A549 (cell line): Measurements from ENCODE around the gene TPI1. TPM values are rescaled to one million over a fixed set of nuclear protein-coding genes. Genes with fewer than 3 reads are reported as not detected.
"Not testable (repeated sequence)": the region's sequence is repeated elsewhere in the genome, so short reads cannot be mapped to it uniquely, and the experiment has no call there.

Experiments
- ATAC-seq, 2 experiments: fragments of 200-7000 bp in 1 of 2; fragments of >200 bp in 1 of 2; cut with Nextera tagmentation in 1 of 2; cut with Tn5 transposase in 1 of 2; 3 replicates each; pipeline versions ENCODE4 v1.8.0 to v1.9.1; 2018 to 2020; ENCODE audit warnings: mild to moderate bottlenecking in 1 of 2, moderate library complexity in 1 of 2
- CTCF ChIA-PET: fragments of 300-600 bp; sonication (Branson Sonifier 250); formaldehyde crosslinking; extraction: SDS; loops from one replicate; lab custom pipeline; 2021; ENCODE audit warnings: antibody characterized with exemption, inconsistent platforms; lab: Yijun Ruan, JAX
- POLR2A ChIA-PET: fragments of 350-600 bp; formaldehyde crosslinking; extraction: SDS; loops from one replicate; lab custom pipeline; 2021; ENCODE audit warnings: antibody characterized with exemption, inconsistent platforms; lab: Yijun Ruan, JAX
- DNase-seq, 2 experiments: peaks; one replicate each; pipeline versions ENCODE4 v3.0.0 to v3.0.0-alpha.2; 2011 to 2016; ENCODE audit warnings: low read depth in 1 of 2, low spot score in 1 of 2
- FAIRE-seq: peaks from 2 replicates; lab custom pipeline; 2011; peaks lifted over from hg19 to GRCh38; lab: Jason Lieb, UNC
- H3K27ac ChIP-seq, 2 experiments: fragments of >200 bp; sonication (Bioruptor Twin); formaldehyde crosslinking; 3 replicates each; pipeline ENCODE4 v1.5.1; 2016 to 2017
- H3K4me1 ChIP-seq: fragments of >200 bp; sonication (Bioruptor Twin); formaldehyde crosslinking; 3 replicates; pipeline ENCODE4 v1.6.1; 2016
- H3K4me2 ChIP-seq: fragments of >200 bp; sonication (Bioruptor Twin); formaldehyde crosslinking; 3 replicates; pipeline ENCODE4 v1.6.1; 2016
- H3K4me3 ChIP-seq: fragments of >200 bp; sonication (Bioruptor Twin); formaldehyde crosslinking; 3 replicates; pipeline ENCODE4 v1.5.1; 2016
- H3K9me3 ChIP-seq: fragments of >200 bp; sonication (Bioruptor Twin); formaldehyde crosslinking; 3 replicates; pipeline ENCODE4 v1.6.1; 2016
- BHLHE40 ChIP-seq: IDR thresholded peaks from 2 replicates; pipeline ENCODE4 v1.6.1; 2012; ENCODE audit warnings: low read depth, low read length, inconsistent platforms
- CEBPB ChIP-seq, 2 experiments: fragments of >200 bp in 1 of 2; sonication (Bioruptor Twin) in 1 of 2; formaldehyde crosslinking in 1 of 2; IDR thresholded peaks; 2 replicates each; pipeline ENCODE4 v1.6.1; 2012 to 2016
- JUN ChIP-seq, 2 experiments: fragments of >200 bp; sonication (Bioruptor Twin); formaldehyde crosslinking; IDR thresholded peaks; 2 replicates in 1 of 2; 3 replicates in 1 of 2; pipeline ENCODE4 v1.6.1; 2016 to 2017
- MAFK ChIP-seq: fragments of 450-650 bp; IDR thresholded peaks from 2 replicates; pipeline ENCODE4 v1.6.1; 2014; ENCODE audit not compliant: partially characterized antibody
- MYC ChIP-seq: IDR thresholded peaks from 2 replicates; pipeline ENCODE4 v1.6.1; 2012; ENCODE audit warnings: mild to moderate bottlenecking, inconsistent platforms, low read length, improper control_type of control experiment, borderline replicate concordance
- NPAS2 ChIP-seq: fragments of 250-450 bp; sonication (Bioruptor Pico); IDR thresholded peaks from 2 replicates; pipeline ENCODE4 v1.8.0; 2022; ENCODE audit warnings: mild to moderate bottlenecking, moderate library complexity, borderline replicate concordance
- RARB ChIP-seq: fragments of 250-450 bp; sonication (Bioruptor Pico); IDR thresholded peaks from 2 replicates; pipeline ENCODE4 v1.8.0; 2021; ENCODE audit warnings: mild to moderate bottlenecking, moderate library complexity
- TFCP2L1 ChIP-seq: fragments of 250-450 bp; sonication (Bioruptor Pico); IDR thresholded peaks from 2 replicates; pipeline ENCODE4 v1.5.0; 2021; ENCODE audit warnings: mild to moderate bottlenecking
- USF2 ChIP-seq: fragments of 450-650 bp; IDR thresholded peaks from 2 replicates; pipeline ENCODE4 v1.6.1; 2014; ENCODE audit warnings: antibody characterized with exemption
- ZNF302 ChIP-seq: fragments of 250-450 bp; sonication (Bioruptor Pico); IDR thresholded peaks from 2 replicates; pipeline ENCODE4 v1.9.0; 2021; ENCODE audit warnings: inconsistent platforms, mild to moderate bottlenecking, moderate library complexity
- WGBS: methylation state at CpG from one replicate; pipeline ENCODE4 v1.1.6; 2017; ENCODE audit errors: missing lambda C conversion rate; 5-methylcytosine and 5-hydroxymethylcytosine counted together
- polyA plus RNA-seq, 4 experiments: library from polyadenylated mRNA; depleted of rRNA in 3 of 4; stranded (reverse); fragments of >200 nt; fragmentation: RNase III in 1 of 4; extraction: RNeasy Plus Mini Kit Qiagen cat#74134 plus additional on column Dnase treatment in 1 of 4; gene quantifications; 2 replicates in 3 of 4; 3 replicates in 1 of 4; pipeline ENCODE4 v1.2.3, GENCODE V29; 2011 to 2017

The TPI1 gene
- polyA plus RNA-seq, 2 of the 4 experiments (the other 2 are of a cell fraction), result 1,293 to 1,913 TPM

GRCh38 chr12:6887460-6887859, 20.1 kb downstream of the TPI1 start:
- Histone ChIP-seq H3K9me3 (no peaks in the 10 kb centered on the region), H3K4me3 (no peak overlapping the region), H3K27ac (peak overlapping the region; percentile 91 to 94), H3K4me1 (peaks cover 56% of the 10 kb centered on the region), H3K4me2 (peak overlapping the region; percentile 56)
- DNase-seq, result no peak
- POLR2A ChIA-PET, result interaction anchor here (0.7 kb wide), 1 partner anchor 15 kb away, joined by 3 read pairs; no protein-coding TSS in a partner anchor
- no peak for FAIRE-seq
- no peak for ATAC-seq
- CTCF ChIA-PET, result interaction anchor here (0.6 to 9.5 kb wide), 4 partner anchors 12 to 51 kb away, joined by 3 to 399 read pairs (median 4); partner anchors contain the start of genes SPSB2 and TPI1
- 62% methylated on average over 8 of the region's 8 CpGs for WGBS
- 0 out of 4 replicates have a peak, but pooled peaks of 1 of the 2 experiments have one; percentile 30 for TF ChIP-seq CEBPB (IDR thresholded peaks at IDR 0.05)
- TF ChIP-seq USF2, result no peak

- CTCF ChIA-PET, result interaction anchor here (1.1 to 9.5 kb wide), 2 partner anchors 13 to 35 kb away, joined by 3 to 399 read pairs; partner anchors contain the start of genes SPSB2 and TPI1
- no peak for ATAC-seq
- peak overlapping the region; percentile 91 to 94 for H3K27ac ChIP-seq
- POLR2A ChIA-PET, result no interaction called here
- peak; percentile 91 for TF ChIP-seq MAFK
- no peak for TF ChIP-seq TFCP2L1
- no peak for TF ChIP-seq BHLHE40
- no peak for TF ChIP-seq MYC
- no peak for TF ChIP-seq NPAS2 (CRISPR knock-in tag)
- no peak for TF ChIP-seq JUN (IDR thresholded peaks at IDR 0.05)
- TF ChIP-seq ZNF302 (CRISPR knock-in tag), result no peak
- H3K9me3 ChIP-seq, result no peaks in the 10 kb centered on the region
- FAIRE-seq, result no peak
- no peak overlapping the region for H3K4me3 ChIP-seq
- DNase-seq, result no peak
- peaks cover 56% of the 10 kb centered on the region for H3K4me1 ChIP-seq
- H3K4me2 ChIP-seq, result no peak overlapping the region
- 92% methylated on average over 2 of the region's 2 CpGs for WGBS
These were observed 21.0 kb downstream of the TPI1 start for GRCh38 chr12:6888360-6888759.

- DNase-seq, H3K9me3 ChIP-seq, H3K4me3 ChIP-seq, H3K4me2 ChIP-seq, ATAC-seq, FAIRE-seq: not testable (repeated sequence)
- H3K27ac ChIP-seq, result peak overlapping the region; percentile 91 to 94
- H3K4me1 ChIP-seq, result peaks cover 56% of the 10 kb centered on the region
- CTCF ChIA-PET, result interaction anchor here (9.5 kb wide), 1 partner anchor 13 kb away, joined by 399 read pairs; the partner anchor contains the start of genes SPSB2 and TPI1
- WGBS, result 58% methylated on average over 7 of the region's 7 CpGs
- POLR2A ChIA-PET, result interaction anchor here (1.0 kb wide), 1 partner anchor 16 kb away, joined by 4 read pairs; the partner anchor contains the start of gene SPSB2
These were observed 21.5 kb downstream of the TPI1 start for GRCh38 chr12:6888794-6889193.

GRCh38 chr12:6889775-6890573, 22.6 kb downstream of the TPI1 start:
- POLR2A ChIA-PET, result interaction anchor here (1.0 kb wide), 1 partner anchor 17 kb away, joined by 4 read pairs; the partner anchor contains the start of gene SPSB2
- CTCF ChIA-PET, result interaction anchor here (0.7 to 9.5 kb wide), 4 partner anchors 14 to 153 kb away, joined by 3 to 399 read pairs (median 50); partner anchors contain the start of genes CDCA3, LRRC23, SPSB2 and TPI1
- H3K4me3 ChIP-seq, result not testable (repeated sequence)
- TF ChIP-seq RARB, result 0 out of 2 replicates have a peak, but pooled peaks have one; percentile 3
- TF ChIP-seq, all 56 proteins: peak for 1; not testable (repeated sequence) for 55
- not testable (repeated sequence) for H3K9me3 ChIP-seq, DNase-seq, ATAC-seq, FAIRE-seq
- Histone ChIP-seq H3K4me2 (peak overlapping the region; percentile 70), H3K27ac (peak overlapping the region; percentile 94 to 98), H3K4me1 (peaks cover 49% of the 10 kb centered on the region)
- WGBS, result 92% methylated on average over 21 of the region's 21 CpGs
